Naive thymus-derived CD8-positive, alpha-beta T cell (primary cell): ENCODE results near the gene ARHGAP33. TPM values are rescaled to one million over a fixed set of nuclear protein-coding genes. Genes with fewer than 3 reads are reported as not detected.
"Not testable (repeated sequence)": the region's sequence is repeated elsewhere in the genome, so short reads cannot be mapped to it uniquely, and the experiment has no call there.

Experiments
- ATAC-seq, 2 donors: fragments of 150-1000 bp; cut with Tn5 transposase in 1 of 2; sonication (Bioruptor Pico), chemical (Tn5 transposase) in 1 of 2; 1 replicate in 1 of 2; 2 replicates in 1 of 2; pipeline ENCODE4 v1.10.0; 2021; ENCODE audit warnings: mild to moderate bottlenecking in 2 of 2, moderate library complexity in 2 of 2
- POLR2A ChIA-PET: fragments of 350-600 bp; sonication (Branson Sonifier 250); formaldehyde crosslinking; loops from one replicate; lab custom pipeline; 2021; ENCODE audit warnings: antibody characterized with exemption; lab: Charles Lee
- DNase-seq, 10 donors: peaks; one replicate each; pipeline versions ENCODE4 v3.0.0 to v3.0.0-alpha.2; 2020 to 2022
- H3K27ac Mint-ChIP-seq, 10 donors: one replicate each; pipeline ENCODE4 v1.8.0; 2020 to 2022; ENCODE audit warnings: mild to moderate bottlenecking in 10 of 10, mixed read lengths in 10 of 10, moderate library complexity in 4 of 10, inconsistent platforms in 1 of 10
- H3K27me3 Mint-ChIP-seq, 5 donors: one replicate each; pipeline ENCODE4 v1.8.0; 2021 to 2022; ENCODE audit warnings: mixed read lengths in 5 of 5
- H3K36me3 Mint-ChIP-seq, 3 donors: one replicate each; pipeline ENCODE4 v1.8.0; 2020 to 2022; ENCODE audit warnings: mixed read lengths in 3 of 3, mild to moderate bottlenecking in 2 of 3, inconsistent platforms in 1 of 3
- H3K4me1 Mint-ChIP-seq, 4 donors: one replicate each; pipeline ENCODE4 v1.8.0; 2021 to 2022; ENCODE audit warnings: mixed read lengths in 4 of 4
- H3K4me3 Mint-ChIP-seq, 10 donors: one replicate each; pipeline ENCODE4 v1.8.0; 2020 to 2022; ENCODE audit warnings: mild to moderate bottlenecking in 10 of 10, mixed read lengths in 10 of 10, moderate library complexity in 6 of 10, inconsistent platforms in 1 of 10
- H3K9me3 Mint-ChIP-seq, 9 donors: one replicate each; pipeline ENCODE4 v1.8.0; 2020 to 2022; ENCODE audit warnings: mixed read lengths in 9 of 9, mild to moderate bottlenecking in 3 of 9, inconsistent platforms in 1 of 9, moderate library complexity in 1 of 9
- polyA plus RNA-seq, 3 donors: library from polyadenylated mRNA; unstranded; fragments of 300-500 nt; fragmentation: Illumina TruSeq; gene quantifications; one replicate each; pipeline ENCODE4 v1.2.3, GENCODE V29; 2021
- total RNA-seq, 8 experiments: library from RNA in 2 of 8; stranded (reverse) in 2 of 8; gene quantifications; one replicate each; pipeline ENCODE4 v1.2.3 and lab custom pipeline; 2021 to 2026

Gene ARHGAP33
- total and polyA plus RNA-seq, 5 experiments from 2014 or later: 0.13 to 11.1 (median 8.7) TPM; not detected in 2

GRCh38 chr19:35813043-35813890 lies 37.9 kb downstream of the ARHGAP33 start:
- Mint-ChIP-seq H3K9me3 (no peaks in the 10 kb centered on the region), H3K27ac (no peak overlapping the region), H3K36me3 (no peaks in the 10 kb centered on the region), H3K27me3 (peaks cover 4 to 43% (median 26%) of the 10 kb centered on the region in 5 donors), H3K4me1 (peaks cover 0 to 4% (median 0%) of the 10 kb centered on the region in 4 donors), H3K4me3 (no peak overlapping the region)
- ATAC-seq (no peak), DNase-seq (no peak)
- POLR2A ChIA-PET: no interaction called here

- ATAC-seq: no peak
- Mint-ChIP-seq H3K27me3 (peaks cover 5 to 41% (median 23%) of the 10 kb centered on the region in 5 donors), H3K4me3 (no peak overlapping the region), H3K9me3 (no peaks in the 10 kb centered on the region), H3K27ac (peak overlapping the region in 1 of 10 donors; percentile 22), H3K4me1 (peaks cover 0 to 4% (median 0%) of the 10 kb centered on the region in 4 donors), H3K36me3 (no peaks in the 10 kb centered on the region)
- POLR2A ChIA-PET: interaction anchor here (0.6 kb wide), 1 partner anchor 323 kb away, joined by 3 read pairs; no protein-coding TSS in a partner anchor
- DNase-seq: no peak
These were observed 40.9 kb downstream of the ARHGAP33 start for GRCh38 chr19:35816262-35816661.

GRCh38 chr19:35816846-35817245 lies 41.5 kb downstream of the ARHGAP33 start:
- POLR2A ChIA-PET: no interaction called here
- Mint-ChIP-seq H3K4me1 (peaks cover 0 to 4% (median 0%) of the 10 kb centered on the region in 4 donors), H3K36me3 (no peaks in the 10 kb centered on the region), H3K4me3 (no peak overlapping the region), H3K27me3 (peaks cover 5 to 36% (median 20%) of the 10 kb centered on the region in 5 donors), H3K27ac (peak overlapping the region in 1 of 10 donors; percentile 10), H3K9me3 (no peaks in the 10 kb centered on the region)
- ATAC-seq: no peak
- DNase-seq: no peak

GRCh38 chr19:35818445-35818844 lies 43.1 kb downstream of the ARHGAP33 start:
- Mint-ChIP-seq H3K4me1 (peaks cover 0 to 4% (median 0%) of the 10 kb centered on the region in 4 donors), H3K4me3 (no peak overlapping the region), H3K27ac (no peak overlapping the region), H3K36me3 (no peaks in the 10 kb centered on the region), H3K27me3 (peaks cover 6 to 40% (median 16%) of the 10 kb centered on the region in 5 donors), H3K9me3 (no peaks in the 10 kb centered on the region)
- ATAC-seq (no peak), DNase-seq (no peak)
- POLR2A ChIA-PET: no interaction called here

GRCh38 chr19:35822579-35822978 lies 47.2 kb downstream of the ARHGAP33 start:
- no peaks in the 10 kb centered on the region for H3K36me3 Mint-ChIP-seq
- no peak overlapping the region for H3K27ac Mint-ChIP-seq
- H3K27me3 Mint-ChIP-seq: peaks cover 9 to 42% (median 17%) of the 10 kb centered on the region in 5 donors
- peaks cover 0 to 2% (median 0%) of the 10 kb centered on the region in 4 donors for H3K4me1 Mint-ChIP-seq
- POLR2A ChIA-PET: no interaction called here
- H3K4me3 Mint-ChIP-seq: no peak overlapping the region
- DNase-seq (no peak), ATAC-seq (no peak)
- H3K9me3 Mint-ChIP-seq: no peaks in the 10 kb centered on the region

- Mint-ChIP-seq H3K27me3 (peaks cover 6 to 38% (median 18%) of the 10 kb centered on the region in 5 donors), H3K9me3 (peaks cover 0 to 1% (median 0%) of the 10 kb centered on the region in 9 donors), H3K36me3 (no peaks in the 10 kb centered on the region), H3K4me1 (peaks cover 0 to 2% (median 0%) of the 10 kb centered on the region in 4 donors), H3K27ac (no peak overlapping the region), H3K4me3 (no peak overlapping the region)
- POLR2A ChIA-PET: no interaction called here
- ATAC-seq (no peak), DNase-seq (no peak)
These were observed 48.8 kb downstream of the ARHGAP33 start for GRCh38 chr19:35824150-35824549.

- POLR2A ChIA-PET: no interaction called here
- Mint-ChIP-seq H3K27me3 (peaks cover 11 to 58% (median 23%) of the 10 kb centered on the region in 5 donors), H3K9me3 (peaks cover 0 to 1% (median 0%) of the 10 kb centered on the region in 9 donors), H3K4me3 (no peak overlapping the region), H3K27ac (no peak overlapping the region), H3K4me1 (no peaks in the 10 kb centered on the region), H3K36me3 (peaks cover 0 to 4% (median 0%) of the 10 kb centered on the region in 3 donors)
- ATAC-seq (peak; percentile 57 to 67), DNase-seq (peak in 9 of 10 donors; percentile 20 to 71 (median 39))
These were observed 53.4 kb downstream of the ARHGAP33 start for GRCh38 chr19:35828692-35829301.

- ATAC-seq (no peak), DNase-seq (no peak)
- Mint-ChIP-seq H3K9me3 (peaks cover 0 to 3% (median 0%) of the 10 kb centered on the region in 9 donors), H3K4me1 (no peaks in the 10 kb centered on the region), H3K27me3 (peaks cover 12 to 59% (median 25%) of the 10 kb centered on the region in 5 donors), H3K36me3 (peaks cover 0 to 4% (median 0%) of the 10 kb centered on the region in 3 donors), H3K27ac (no peak overlapping the region), H3K4me3 (no peak overlapping the region)
- POLR2A ChIA-PET: no interaction called here
These were observed 55.6 kb downstream of the ARHGAP33 start for GRCh38 chr19:35830986-35831385.

- Mint-ChIP-seq H3K27me3 (peaks cover 17 to 70% (median 30%) of the 10 kb centered on the region in 5 donors), H3K36me3 (peaks cover 0 to 4% (median 0%) of the 10 kb centered on the region in 3 donors), H3K27ac (no peak overlapping the region), H3K4me3 (no peak overlapping the region), H3K4me1 (no peaks in the 10 kb centered on the region), H3K9me3 (peaks cover 0 to 3% (median 0%) of the 10 kb centered on the region in 9 donors)
- POLR2A ChIA-PET: no interaction called here
- DNase-seq (no peak), ATAC-seq (no peak)
These were observed 56.7 kb downstream of the ARHGAP33 start for GRCh38 chr19:35832054-35832453.

GRCh38 chr19:35833972-35834371 lies 58.6 kb downstream of the ARHGAP33 start:
- POLR2A ChIA-PET: no interaction called here
- H3K36me3 Mint-ChIP-seq: peaks cover 0 to 6% (median 0%) of the 10 kb centered on the region in 3 donors
- H3K4me1 Mint-ChIP-seq: no peaks in the 10 kb centered on the region
- peaks cover 13 to 65% (median 27%) of the 10 kb centered on the region in 5 donors for H3K27me3 Mint-ChIP-seq
- no peak overlapping the region for H3K27ac Mint-ChIP-seq
- peaks cover 0 to 8% (median 2%) of the 10 kb centered on the region in 9 donors for H3K9me3 Mint-ChIP-seq
- ATAC-seq (no peak), DNase-seq (no peak)
- H3K4me3 Mint-ChIP-seq: no peak overlapping the region

GRCh38 chr19:35836096-35836495 lies 60.7 kb downstream of the ARHGAP33 start:
- Mint-ChIP-seq H3K27me3 (peaks cover 13 to 52% (median 26%) of the 10 kb centered on the region in 5 donors), H3K27ac (peak overlapping the region in 1 of 10 donors; percentile 4), H3K9me3 (peaks cover 0 to 13% (median 3%) of the 10 kb centered on the region in 9 donors)
- H3K36me3 Mint-ChIP-seq, H3K4me3 Mint-ChIP-seq, DNase-seq, ATAC-seq, H3K4me1 Mint-ChIP-seq, POLR2A ChIA-PET: not testable (repeated sequence)
